Adrenal gland (tissue), 5 donors: ENCODE data around the gene AIFM3.
"Not testable (repeated sequence)": the region's sequence is repeated elsewhere in the genome, so short reads cannot be mapped to it uniquely, and the experiment has no call there.

Experiments
- POLR2A ChIP-seq, 2 donors: fragments of 450-650 bp; IDR thresholded peaks; one replicate each; pipeline ENCODE4 v1.6.1; 2017; ENCODE audit warnings: antibody characterized with exemption in 2 of 2, mild to moderate bottlenecking in 2 of 2, moderate library complexity in 1 of 2
- TF ChIP-seq, protein P1 (sequence below), 6 experiments: fragments of 450-650 bp in 4 of 6; fragments of 200-600 bp in 2 of 6; sonication (generic) in 1 of 6; IDR thresholded peaks; 1 replicate in 5 of 6; 2 replicates in 1 of 6; pipeline versions ENCODE4 v1.5.1 to v1.8.0; 2016 to 2021; ENCODE audit warnings: antibody characterized with exemption in 6 of 6, mild to moderate bottlenecking in 2 of 6, moderate library complexity in 1 of 6
- donor health status: DM: no; HTN: no; CAD: no.

- TF ChIP-seq, protein P1, sequence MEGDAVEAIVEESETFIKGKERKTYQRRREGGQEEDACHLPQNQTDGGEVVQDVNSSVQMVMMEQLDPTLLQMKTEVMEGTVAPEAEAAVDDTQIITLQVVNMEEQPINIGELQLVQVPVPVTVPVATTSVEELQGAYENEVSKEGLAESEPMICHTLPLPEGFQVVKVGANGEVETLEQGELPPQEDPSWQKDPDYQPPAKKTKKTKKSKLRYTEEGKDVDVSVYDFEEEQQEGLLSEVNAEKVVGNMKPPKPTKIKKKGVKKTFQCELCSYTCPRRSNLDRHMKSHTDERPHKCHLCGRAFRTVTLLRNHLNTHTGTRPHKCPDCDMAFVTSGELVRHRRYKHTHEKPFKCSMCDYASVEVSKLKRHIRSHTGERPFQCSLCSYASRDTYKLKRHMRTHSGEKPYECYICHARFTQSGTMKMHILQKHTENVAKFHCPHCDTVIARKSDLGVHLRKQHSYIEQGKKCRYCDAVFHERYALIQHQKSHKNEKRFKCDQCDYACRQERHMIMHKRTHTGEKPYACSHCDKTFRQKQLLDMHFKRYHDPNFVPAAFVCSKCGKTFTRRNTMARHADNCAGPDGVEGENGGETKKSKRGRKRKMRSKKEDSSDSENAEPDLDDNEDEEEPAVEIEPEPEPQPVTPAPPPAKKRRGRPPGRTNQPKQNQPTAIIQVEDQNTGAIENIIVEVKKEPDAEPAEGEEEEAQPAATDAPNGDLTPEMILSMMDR (IDR thresholded peaks at IDR 0.05): not testable (repeated sequence)
- not testable (repeated sequence) for TF ChIP-seq POLR2A (IDR thresholded peaks at IDR 0.05)
Observed at GRCh38 chr22:20930435-20930834, 36.6 kb upstream of the AIFM3 start.
